Liver (tissue), 3 donors: Measurements from ENCODE around the gene EXOG.

Experiments
- EGR1 ChIP-seq, 2 donors: IDR thresholded peaks; 2 replicates each; pipeline ENCODE4 v1.6.1; 2016 to 2018; ENCODE audit warnings: antibody characterized with exemption in 2 of 2, low read depth in 2 of 2
- GABPA ChIP-seq, 2 donors: IDR thresholded peaks in 1 of 2; conservative IDR thresholded peaks in 1 of 2; 2 replicates each; pipeline ENCODE4 v1.6.1; 2016; ENCODE audit warnings: antibody characterized with exemption in 2 of 2, mild to moderate bottlenecking in 1 of 2, moderate library complexity in 1 of 2
- HNF4A ChIP-seq, 2 donors: conservative IDR thresholded peaks; 2 replicates each; pipeline ENCODE4 v1.6.1; 2016; ENCODE audit warnings: antibody characterized with exemption in 2 of 2, mild to moderate bottlenecking in 2 of 2
- JUND ChIP-seq, 2 donors: IDR thresholded peaks; 2 replicates each; pipeline ENCODE4 v1.6.1; 2016; ENCODE audit warnings: antibody characterized with exemption in 2 of 2
- NR2F2 ChIP-seq: IDR thresholded peaks from 2 replicates; pipeline ENCODE4 v1.6.1; 2016; ENCODE audit warnings: antibody characterized with exemption
- RAD21 ChIP-seq, 2 donors: IDR thresholded peaks; 2 replicates each; pipeline ENCODE4 v1.6.1; 2016; ENCODE audit warnings: antibody characterized with exemption in 2 of 2, mild to moderate bottlenecking in 2 of 2
- RXRA ChIP-seq, 2 donors: IDR thresholded peaks; 2 replicates each; pipeline ENCODE4 v1.6.1; 2017 to 2018; ENCODE audit warnings: antibody characterized with exemption in 2 of 2, mild to moderate bottlenecking in 1 of 2
- SP1 ChIP-seq: IDR thresholded peaks from 2 replicates; pipeline ENCODE4 v1.6.1; 2018; ENCODE audit warnings: antibody characterized with exemption, mild to moderate bottlenecking
- TAF1 ChIP-seq: conservative IDR thresholded peaks from 2 replicates; pipeline ENCODE4 v1.6.1; 2016; ENCODE audit warnings: antibody characterized with exemption, mild to moderate bottlenecking
- YY1 ChIP-seq: IDR thresholded peaks from 2 replicates; pipeline ENCODE4 v1.6.1; 2016; ENCODE audit warnings: antibody characterized with exemption, mild to moderate bottlenecking
- ZBTB33 ChIP-seq: IDR thresholded peaks from 2 replicates; pipeline ENCODE4 v1.6.1; 2016; ENCODE audit warnings: antibody characterized with exemption
- TF ChIP-seq, protein P1 (sequence below): IDR thresholded peaks from 2 replicates; pipeline ENCODE4 v1.6.1; 2016; ENCODE audit warnings: antibody characterized with exemption
- TF ChIP-seq, protein P2 (sequence below): fragments of 150-350 bp; IDR thresholded peaks from 2 replicates; pipeline ENCODE4 v1.5.1; 2017; ENCODE audit warnings: improper control_type of control experiment, low read depth, low read length; ENCODE audit not compliant: missing input control
- TF ChIP-seq, protein P3 (sequence below): IDR thresholded peaks from 2 replicates; pipeline ENCODE4 v1.6.1; 2016; ENCODE audit warnings: antibody characterized with exemption, mild to moderate bottlenecking
- donor health status: healthy.
- donor health status: healthy.

DNA sequence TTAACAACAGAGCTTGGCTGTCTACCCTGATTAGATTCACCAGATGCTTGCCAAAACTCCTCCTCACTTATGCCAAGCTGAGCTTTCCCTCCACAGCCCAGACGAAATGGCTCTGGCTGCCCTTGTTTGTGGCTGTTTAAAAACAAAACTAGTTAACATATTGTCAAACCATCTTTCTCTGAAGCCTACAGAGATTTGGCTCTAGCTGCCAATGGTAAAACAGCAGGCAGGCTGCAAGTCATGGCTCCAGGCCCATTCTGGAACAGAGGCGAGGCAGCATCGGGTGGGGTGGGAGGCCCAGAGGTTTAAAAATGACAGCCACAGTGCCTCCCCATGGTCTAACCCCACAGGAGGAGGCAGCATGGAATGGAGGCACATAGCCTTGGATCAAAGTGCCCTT is 77.4 kb downstream of the EXOG start:
- TF ChIP-seq, protein P1, sequence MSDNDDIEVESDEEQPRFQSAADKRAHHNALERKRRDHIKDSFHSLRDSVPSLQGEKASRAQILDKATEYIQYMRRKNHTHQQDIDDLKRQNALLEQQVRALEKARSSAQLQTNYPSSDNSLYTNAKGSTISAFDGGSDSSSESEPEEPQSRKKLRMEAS, result no peak
- no peak for TF ChIP-seq YY1
- TF ChIP-seq RAD21 (IDR thresholded peaks at IDR 0.05), result no peak
- TF ChIP-seq, protein P2, sequence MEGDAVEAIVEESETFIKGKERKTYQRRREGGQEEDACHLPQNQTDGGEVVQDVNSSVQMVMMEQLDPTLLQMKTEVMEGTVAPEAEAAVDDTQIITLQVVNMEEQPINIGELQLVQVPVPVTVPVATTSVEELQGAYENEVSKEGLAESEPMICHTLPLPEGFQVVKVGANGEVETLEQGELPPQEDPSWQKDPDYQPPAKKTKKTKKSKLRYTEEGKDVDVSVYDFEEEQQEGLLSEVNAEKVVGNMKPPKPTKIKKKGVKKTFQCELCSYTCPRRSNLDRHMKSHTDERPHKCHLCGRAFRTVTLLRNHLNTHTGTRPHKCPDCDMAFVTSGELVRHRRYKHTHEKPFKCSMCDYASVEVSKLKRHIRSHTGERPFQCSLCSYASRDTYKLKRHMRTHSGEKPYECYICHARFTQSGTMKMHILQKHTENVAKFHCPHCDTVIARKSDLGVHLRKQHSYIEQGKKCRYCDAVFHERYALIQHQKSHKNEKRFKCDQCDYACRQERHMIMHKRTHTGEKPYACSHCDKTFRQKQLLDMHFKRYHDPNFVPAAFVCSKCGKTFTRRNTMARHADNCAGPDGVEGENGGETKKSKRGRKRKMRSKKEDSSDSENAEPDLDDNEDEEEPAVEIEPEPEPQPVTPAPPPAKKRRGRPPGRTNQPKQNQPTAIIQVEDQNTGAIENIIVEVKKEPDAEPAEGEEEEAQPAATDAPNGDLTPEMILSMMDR, result no peak
- no peak for TF ChIP-seq EGR1 (IDR thresholded peaks at IDR 0.05; ENCODE audit: low read depth in 2 of 2)
- TF ChIP-seq JUND (IDR thresholded peaks at IDR 0.05), result no peak
- TF ChIP-seq NR2F2, result no peak
- TF ChIP-seq SP1, result no peak
- TF ChIP-seq, protein P3, sequence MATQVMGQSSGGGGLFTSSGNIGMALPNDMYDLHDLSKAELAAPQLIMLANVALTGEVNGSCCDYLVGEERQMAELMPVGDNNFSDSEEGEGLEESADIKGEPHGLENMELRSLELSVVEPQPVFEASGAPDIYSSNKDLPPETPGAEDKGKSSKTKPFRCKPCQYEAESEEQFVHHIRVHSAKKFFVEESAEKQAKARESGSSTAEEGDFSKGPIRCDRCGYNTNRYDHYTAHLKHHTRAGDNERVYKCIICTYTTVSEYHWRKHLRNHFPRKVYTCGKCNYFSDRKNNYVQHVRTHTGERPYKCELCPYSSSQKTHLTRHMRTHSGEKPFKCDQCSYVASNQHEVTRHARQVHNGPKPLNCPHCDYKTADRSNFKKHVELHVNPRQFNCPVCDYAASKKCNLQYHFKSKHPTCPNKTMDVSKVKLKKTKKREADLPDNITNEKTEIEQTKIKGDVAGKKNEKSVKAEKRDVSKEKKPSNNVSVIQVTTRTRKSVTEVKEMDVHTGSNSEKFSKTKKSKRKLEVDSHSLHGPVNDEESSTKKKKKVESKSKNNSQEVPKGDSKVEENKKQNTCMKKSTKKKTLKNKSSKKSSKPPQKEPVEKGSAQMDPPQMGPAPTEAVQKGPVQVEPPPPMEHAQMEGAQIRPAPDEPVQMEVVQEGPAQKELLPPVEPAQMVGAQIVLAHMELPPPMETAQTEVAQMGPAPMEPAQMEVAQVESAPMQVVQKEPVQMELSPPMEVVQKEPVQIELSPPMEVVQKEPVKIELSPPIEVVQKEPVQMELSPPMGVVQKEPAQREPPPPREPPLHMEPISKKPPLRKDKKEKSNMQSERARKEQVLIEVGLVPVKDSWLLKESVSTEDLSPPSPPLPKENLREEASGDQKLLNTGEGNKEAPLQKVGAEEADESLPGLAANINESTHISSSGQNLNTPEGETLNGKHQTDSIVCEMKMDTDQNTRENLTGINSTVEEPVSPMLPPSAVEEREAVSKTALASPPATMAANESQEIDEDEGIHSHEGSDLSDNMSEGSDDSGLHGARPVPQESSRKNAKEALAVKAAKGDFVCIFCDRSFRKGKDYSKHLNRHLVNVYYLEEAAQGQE, result no peak
- TF ChIP-seq TAF1, result no peak
- no peak for TF ChIP-seq GABPA (IDR thresholded peaks at IDR 0.05 in 1 of 2, conservative IDR thresholded peaks at IDR 0.05 in 1 of 2)
- TF ChIP-seq HNF4A (conservative IDR thresholded peaks at IDR 0.05), result no peak
- no peak for TF ChIP-seq ZBTB33
- no peak for TF ChIP-seq RXRA (IDR thresholded peaks at IDR 0.05)
